IPS-15b (cell line): ENCODE measurements around the gene ESYT3.
"Not testable (repeated sequence)": the region's sequence is repeated elsewhere in the genome, so short reads cannot be mapped to it uniquely, and the experiment has no call there.

Experiments
- H3K27me3 ChIP-seq: one replicate; pipeline ENCODE4 v1.6.1; 2013; ENCODE audit warnings: low read length; ENCODE audit not compliant: control insufficient read depth, insufficient read depth
- H3K36me3 ChIP-seq: one replicate; pipeline ENCODE4 v1.6.1; 2013; ENCODE audit warnings: low read length; ENCODE audit not compliant: control insufficient read depth, insufficient read depth
- H3K4me1 ChIP-seq: one replicate; pipeline ENCODE4 v1.6.1; 2013; ENCODE audit warnings: mild to moderate bottlenecking, low read length; ENCODE audit not compliant: control insufficient read depth, insufficient read depth
- H3K4me3 ChIP-seq: one replicate; pipeline ENCODE4 v1.5.1; 2013; ENCODE audit warnings: low read depth, low read length
- H3K9ac ChIP-seq: one replicate; pipeline ENCODE4 v1.6.1; 2013; ENCODE audit warnings: low read depth, mild to moderate bottlenecking, low read length
- H3K9me3 ChIP-seq: one replicate; pipeline ENCODE4 v1.6.1; 2013; ENCODE audit warnings: mild to moderate bottlenecking, low read length; ENCODE audit not compliant: control insufficient read depth, insufficient read depth

ESYT3 gene

DNA sequence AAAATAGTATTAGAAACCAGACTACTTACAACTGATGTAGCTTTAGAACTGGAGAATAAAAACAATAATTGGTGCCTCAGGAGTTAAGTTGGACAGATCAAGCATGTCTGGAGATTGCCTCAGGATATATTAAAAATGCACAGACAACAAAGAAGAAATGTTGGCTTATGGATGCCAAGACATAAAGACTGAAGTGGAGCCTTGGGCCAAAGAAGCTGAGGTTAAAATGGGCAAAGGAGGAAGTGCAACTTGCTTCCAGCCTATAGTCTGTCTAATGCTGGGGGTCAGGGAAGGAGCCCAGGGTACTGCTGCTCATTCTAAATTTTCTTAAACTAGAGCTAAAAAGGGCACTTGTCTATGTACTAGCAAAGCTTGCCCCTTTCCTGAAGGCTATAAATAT lies 77.5 kb downstream of the ESYT3 start:
- Histone ChIP-seq H3K9me3 (peaks cover 3% of the 10 kb centered on the region), H3K9ac (no peak overlapping the region), H3K4me1 (peaks cover 6% of the 10 kb centered on the region), H3K4me3 (no peak overlapping the region), H3K27me3 (no peaks in the 10 kb centered on the region), H3K36me3 (no peaks in the 10 kb centered on the region)

DNA sequence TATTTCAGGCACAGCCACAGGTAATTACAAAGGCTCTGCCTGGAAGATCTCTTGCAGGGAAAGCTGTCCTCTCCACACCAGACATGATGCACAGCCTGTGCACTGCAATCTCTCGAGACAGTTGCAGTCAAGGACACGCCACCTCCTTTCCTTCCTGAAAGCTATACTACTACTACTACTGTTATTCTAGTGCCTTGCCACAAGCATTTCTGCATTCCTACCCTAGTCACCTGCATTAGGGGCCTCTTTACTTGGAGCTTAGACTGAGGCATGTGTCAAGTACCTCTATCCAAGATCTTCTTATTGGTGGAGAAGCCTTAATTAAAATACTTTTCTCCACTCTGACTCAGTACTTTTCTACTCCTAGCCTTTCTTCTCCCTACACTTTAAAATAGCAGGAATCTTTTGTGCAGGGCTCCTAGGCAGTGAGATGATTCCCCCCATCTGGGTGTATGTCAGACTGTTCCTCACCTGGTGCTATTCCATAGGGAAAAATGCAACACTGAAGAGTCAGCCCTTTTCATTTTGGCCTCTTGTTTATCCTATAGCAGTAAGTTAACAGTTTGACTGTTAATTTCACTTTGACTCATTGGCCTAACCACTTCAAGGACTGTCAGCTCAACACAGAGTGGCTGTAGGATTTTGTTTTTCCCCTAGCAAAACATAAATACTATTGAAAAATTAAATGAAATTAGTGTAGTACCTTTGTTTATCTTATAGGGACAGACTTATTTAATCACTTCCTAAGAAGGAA lies 78.9 kb downstream of the ESYT3 start:
- H3K9me3 ChIP-seq = peaks cover 3% of the 10 kb centered on the region

GRCh38 chr3:138521445-138521844 lies 87.0 kb downstream of the ESYT3 start:
- not testable (repeated sequence) for H3K9ac ChIP-seq, H3K4me1 ChIP-seq, H3K9me3 ChIP-seq, H3K27me3 ChIP-seq, H3K4me3 ChIP-seq, H3K36me3 ChIP-seq

More for the DNA sequence above, 78.9 kb downstream of the ESYT3 start:
- Histone ChIP-seq H3K4me3 (no peak overlapping the region), H3K36me3 (peaks cover 3% of the 10 kb centered on the region), H3K27me3 (no peaks in the 10 kb centered on the region), H3K4me1 (peaks cover 6% of the 10 kb centered on the region), H3K9ac (no peak overlapping the region)
